Endothelial cell of umbilical vein (primary cell): Measurements from ENCODE around the gene DDX54. TPM values are rescaled to one million over a fixed set of nuclear protein-coding genes. Genes with fewer than 3 reads are reported as not detected.

Source experiments
- BruUV-seq: library from RNA; stranded (reverse); fragments of 400-500 nt; replicated peaks from 2 replicates; lab custom pipeline; 2021; lab: Mats Ljungman, UMichigan
- CTCF ChIA-PET: fragments of 300-600, 350-600 bp; sonication (Branson Sonifier 250); formaldehyde crosslinking; loops from one replicate; lab custom pipeline; 2021; ENCODE audit warnings: antibody characterized with exemption, inconsistent platforms; lab: Charles Lee
- POLR2A ChIA-PET: fragments of 300-600, 350-600 bp; sonication (Branson Sonifier 250); formaldehyde crosslinking; loops from one replicate; lab custom pipeline; 2021; ENCODE audit warnings: antibody characterized with exemption, inconsistent platforms; lab: Charles Lee
- DNase-seq: peaks from one replicate; pipeline ENCODE4 v3.0.0-alpha.2; 2011; ENCODE audit warnings: low read depth, low spot score
- FAIRE-seq: peaks from 2 replicates; lab custom pipeline; 2011; peaks lifted over from hg19 to GRCh38; lab: Jason Lieb, UNC
- H2AFZ ChIP-seq: 2 replicates; pipeline ENCODE4 v1.6.0; 2012; ENCODE audit warnings: low read depth, low read length, control low read depth, inconsistent platforms
- H3K27ac ChIP-seq: 2 replicates; pipeline ENCODE4 v1.5.1; 2011; ENCODE audit warnings: low read depth, mild to moderate bottlenecking, control low read depth, low read length, moderate library complexity; ENCODE audit not compliant: insufficient read depth
- H3K27me3 ChIP-seq, 2 experiments: 2 replicates each; pipeline versions ENCODE4 v1.6.0 to v1.6.1; 2011; ENCODE audit warnings: low read length in 2 of 2, mixed read lengths in 1 of 2; ENCODE audit not compliant: control insufficient read depth in 2 of 2, insufficient read depth in 2 of 2
- H3K36me3 ChIP-seq, 2 experiments: 2 replicates in 1 of 2; 3 replicates in 1 of 2; pipeline ENCODE4 v1.5.1; 2011; ENCODE audit warnings: low read length in 2 of 2, mild to moderate bottlenecking in 1 of 2, moderate library complexity in 1 of 2; ENCODE audit not compliant: control insufficient read depth in 2 of 2, insufficient read depth in 2 of 2; ENCODE audit errors: extremely low read depth in 1 of 2
- H3K4me1 ChIP-seq: 3 replicates; pipeline ENCODE4 v1.5.1; 2011; ENCODE audit warnings: mild to moderate bottlenecking, low read length; ENCODE audit not compliant: control insufficient read depth, insufficient read depth; ENCODE audit errors: extremely low read depth
- H3K4me2 ChIP-seq: 2 replicates; pipeline ENCODE4 v1.6.1; 2011; ENCODE audit warnings: low read length, control low read depth, mixed read lengths; ENCODE audit not compliant: insufficient read depth
- H3K4me3 ChIP-seq, 3 experiments: fragments of 200-600 bp in 1 of 3; sonication (generic), shearing (Covaris generic) in 1 of 3; replicated peaks in 1 of 3; 2 replicates each; pipeline ENCODE4 v1.5.1; 2011 to 2016; ENCODE audit warnings: control low read depth in 3 of 3, low read length in 3 of 3, mild to moderate bottlenecking in 2 of 3, inconsistent platforms in 1 of 3, low read depth in 1 of 3, moderate library complexity in 1 of 3; ENCODE audit not compliant: insufficient read depth in 1 of 3
- H3K79me2 ChIP-seq: 2 replicates; pipeline ENCODE4 v1.6.0; 2012; ENCODE audit warnings: low read length, inconsistent platforms; ENCODE audit not compliant: control insufficient read depth, insufficient read depth
- H3K9ac ChIP-seq: replicated peaks from 2 replicates; pipeline ENCODE3; 2011; ENCODE audit warnings: low read length, control low read depth; ENCODE audit not compliant: insufficient read depth; ENCODE audit errors: extremely low read depth
- H3K9me1 ChIP-seq: replicated peaks from 3 replicates; pipeline ENCODE4 v1.6.0; 2011; ENCODE audit warnings: mild to moderate bottlenecking, low read length; ENCODE audit not compliant: control insufficient read depth, insufficient read depth; ENCODE audit errors: extremely low read depth
- H3K9me3 ChIP-seq: replicated peaks from 2 replicates; pipeline ENCODE4 v1.5.1; 2012; ENCODE audit warnings: low read length, inconsistent platforms; ENCODE audit not compliant: control insufficient read depth, insufficient read depth
- H4K20me1 ChIP-seq: replicated peaks from 2 replicates; pipeline ENCODE3; 2011; ENCODE audit warnings: mild to moderate bottlenecking, low read length; ENCODE audit not compliant: control insufficient read depth, insufficient read depth; ENCODE audit errors: extremely low read depth
- CTCF ChIP-seq, 2 donors: IDR thresholded peaks; 1 replicate in 1 of 2; 2 replicates in 1 of 2; pipeline ENCODE4 v1.5.1; 2011; ENCODE audit warnings: low read length in 2 of 2, mild to moderate bottlenecking in 2 of 2, moderate library complexity in 2 of 2, control low read depth in 1 of 2, inconsistent platforms in 1 of 2, low read depth in 1 of 2; ENCODE audit not compliant: insufficient read depth in 1 of 2; ENCODE audit errors: extremely low read depth in 1 of 2
- EZH2 ChIP-seq: IDR thresholded peaks from 2 replicates; pipeline ENCODE4 v1.6.1; 2012; ENCODE audit warnings: borderline replicate concordance, low read depth, mild to moderate bottlenecking, moderate library complexity, low read length, inconsistent platforms; ENCODE audit not compliant: severe bottlenecking
- FOS ChIP-seq: IDR thresholded peaks from 2 replicates; pipeline ENCODE4 v1.6.1; 2011; ENCODE audit warnings: mild to moderate bottlenecking, low read length, moderate library complexity, borderline replicate concordance; ENCODE audit not compliant: insufficient read depth
- GATA2 ChIP-seq: IDR thresholded peaks from 2 replicates; pipeline ENCODE4 v1.7.0; 2011; ENCODE audit warnings: low read depth, mild to moderate bottlenecking, moderate library complexity, mixed read lengths, low read length; ENCODE audit not compliant: insufficient read length, insufficient read depth
- JUN ChIP-seq: IDR thresholded peaks from 2 replicates; pipeline ENCODE4 v1.6.1; 2011; ENCODE audit warnings: borderline replicate concordance, low read depth; ENCODE audit not compliant: insufficient read length, insufficient read depth
- MAX ChIP-seq: IDR thresholded peaks from 2 replicates; pipeline ENCODE4 v1.6.1; 2011; ENCODE audit not compliant: insufficient read depth, insufficient read length
- MYC ChIP-seq: IDR thresholded peaks from one replicate; pipeline ENCODE4 v1.6.1; 2011; ENCODE audit warnings: mild to moderate bottlenecking, low read depth, low read length
- POLR2A ChIP-seq: IDR thresholded peaks from 2 replicates; pipeline ENCODE4 v1.6.1; 2012; ENCODE audit warnings: low read depth, mild to moderate bottlenecking, control low read depth, low read length
- POLR2AphosphoS5 ChIP-seq: IDR thresholded peaks from 2 replicates; pipeline ENCODE4 v1.6.1; 2012; ENCODE audit warnings: low read depth, mild to moderate bottlenecking, control low read depth, low read length, moderate library complexity; ENCODE audit not compliant: insufficient read depth
- dilution Hi-C: fragments of 300-500 bp; cut with MboI; formaldehyde crosslinking; loops from one replicate; pipeline ENCODE4 v1.15.0; 2019; ENCODE audit warnings: low sequenced_read_pairs; ENCODE audit not compliant: extremely low pct_ligation_motif_present
- intact Hi-C: fragments of 100-400 bp; cut with micrococcal nuclease; formaldehyde crosslinking; loops from one replicate; pipeline ENCODE4 v1.10.0; 2022
- polyA plus RNA-seq, 4 experiments: library from polyadenylated mRNA; depleted of rRNA in 3 of 4; stranded (reverse) in 3 of 4; unstranded in 1 of 4; fragments of >200 nt; gene quantifications; 2 replicates each; pipeline versions ENCODE4 v1.2.1 to v1.2.3, GENCODE V29; 2011 to 2012; ENCODE audit warnings: missing spikeins in 1 of 4
- total RNA-seq: library from RNA; stranded (reverse); gene quantifications from 2 replicates; pipeline ENCODE4 v1.2.3, GENCODE V29; 2021

DDX54 gene
- total and polyA plus RNA-seq, 2 donors (not counting 3 experiments of a cell fraction or from before 2014, with no cell fraction given), result 54.1 to 90.0 TPM

GRCh38 chr12:113149361-113150150 is 35.7 kb downstream of the DDX54 start, which contains the start of gene CFAP73:
Gene CFAP73, plus strand, starts transcription at chr12:113149724. Its CDS starts 134 bp downstream, at chr12:113149858.
- dilution Hi-C loops (no loop called here), intact Hi-C loops (loop anchor here (5.0 kb wide), 1 partner anchor 52 kb away; no protein-coding TSS in a partner anchor)
- Histone ChIP-seq H4K20me1 (no peaks in the 10 kb centered on the region), H3K4me1 (no peaks in the 10 kb centered on the region), H3K36me3 (no peaks in the 10 kb centered on the region), H3K4me3 (no peak within 1 kb of the TSS), H3K4me2 (no peak within 1 kb of the TSS), H3K9me3 (no peaks in the 10 kb centered on the region), H3K79me2 (no peaks in the 10 kb centered on the region), H3K9me1 (no peaks in the 10 kb centered on the region), H3K9ac (no peak within 1 kb of the TSS), H3K27me3 (peaks cover 22 to 26% of the 10 kb centered on the region in 2 experiments), H2AFZ (no peak within 1 kb of the TSS), H3K27ac (no peak within 1 kb of the TSS)
- TF ChIP-seq EZH2, result no peak
- TF ChIP-seq POLR2A, result no peak
- no peak for TF ChIP-seq CTCF (IDR thresholded peaks at IDR 0.05; ENCODE audit: extremely low read depth in 1 of 2, insufficient read depth in 1 of 2, low read depth in 1 of 2, low read length in 2 of 2)
- no peak for TF ChIP-seq GATA2
- TF ChIP-seq JUN, result no peak
- TF ChIP-seq MYC, result no peak
- no peak for TF ChIP-seq MAX
- no peak for TF ChIP-seq POLR2AphosphoS5
- no peak for TF ChIP-seq FOS
- no peak for FAIRE-seq
- ChIA-PET CTCF (interaction anchor here (0.8 to 1.3 kb wide), 3 partner anchors 25 to 276 kb away, joined by 3 to 4 read pairs (median 3); no protein-coding TSS in a partner anchor), POLR2A (no interaction called here)
- DNase-seq, result peak; percentile 33
- no TSS peak for BruUV-seq
